GM19328 (cell line): ENCODE data around the gene NDUFB7.
"Not testable (repeated sequence)": the region's sequence is repeated elsewhere in the genome, so short reads cannot be mapped to it uniquely, and the experiment has no call there.

Experiments used
- ATAC-seq: cut with Tn5 transposase; IDR thresholded peaks from one replicate; pipeline ENCODE4 v1.9.1; 2021; ENCODE audit warnings: mild to moderate bottlenecking, moderate library complexity; ENCODE audit not compliant: unreplicated experiment

NDUFB7 gene

DNA sequence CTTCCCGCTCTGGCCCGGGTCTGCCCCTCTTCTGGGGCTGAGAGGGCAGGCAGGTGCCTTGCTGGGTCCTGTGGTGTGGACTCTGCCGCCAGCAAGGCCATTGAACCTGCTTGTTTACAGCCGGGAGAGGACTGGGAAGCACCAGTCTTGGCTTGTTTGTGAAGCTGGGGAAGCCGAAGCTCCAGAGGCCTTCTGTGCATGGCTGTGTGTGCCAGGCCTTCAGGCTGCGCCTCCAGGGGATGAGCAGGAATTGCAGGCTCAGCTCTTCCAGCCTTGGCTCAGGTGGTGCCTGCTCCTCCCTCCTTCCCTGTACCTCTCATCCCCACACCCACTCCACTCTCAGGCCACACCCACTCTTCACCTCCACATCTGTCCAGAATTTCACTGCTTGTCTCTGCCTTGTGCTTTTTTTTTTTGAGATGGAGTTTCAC lies 17.5 kb downstream of the NDUFB7 start:
- ATAC-seq: no peak

DNA sequence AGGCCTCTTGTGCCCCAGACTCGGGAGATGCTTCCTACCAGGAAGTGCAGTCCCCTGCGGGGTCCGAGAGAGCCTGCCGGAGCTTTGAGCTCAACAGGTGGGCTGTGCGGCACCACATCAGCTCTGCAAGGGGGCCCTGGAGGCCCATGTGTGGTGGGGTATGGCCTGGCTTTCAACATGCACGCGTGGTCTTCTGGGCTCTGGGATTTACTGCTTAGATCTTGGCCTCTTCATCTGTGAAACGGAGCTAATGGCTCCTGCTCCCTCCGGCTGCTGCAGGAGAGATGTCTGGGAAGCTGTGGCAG lies 18.0 kb downstream of the NDUFB7 start:
- no peak for ATAC-seq

DNA sequence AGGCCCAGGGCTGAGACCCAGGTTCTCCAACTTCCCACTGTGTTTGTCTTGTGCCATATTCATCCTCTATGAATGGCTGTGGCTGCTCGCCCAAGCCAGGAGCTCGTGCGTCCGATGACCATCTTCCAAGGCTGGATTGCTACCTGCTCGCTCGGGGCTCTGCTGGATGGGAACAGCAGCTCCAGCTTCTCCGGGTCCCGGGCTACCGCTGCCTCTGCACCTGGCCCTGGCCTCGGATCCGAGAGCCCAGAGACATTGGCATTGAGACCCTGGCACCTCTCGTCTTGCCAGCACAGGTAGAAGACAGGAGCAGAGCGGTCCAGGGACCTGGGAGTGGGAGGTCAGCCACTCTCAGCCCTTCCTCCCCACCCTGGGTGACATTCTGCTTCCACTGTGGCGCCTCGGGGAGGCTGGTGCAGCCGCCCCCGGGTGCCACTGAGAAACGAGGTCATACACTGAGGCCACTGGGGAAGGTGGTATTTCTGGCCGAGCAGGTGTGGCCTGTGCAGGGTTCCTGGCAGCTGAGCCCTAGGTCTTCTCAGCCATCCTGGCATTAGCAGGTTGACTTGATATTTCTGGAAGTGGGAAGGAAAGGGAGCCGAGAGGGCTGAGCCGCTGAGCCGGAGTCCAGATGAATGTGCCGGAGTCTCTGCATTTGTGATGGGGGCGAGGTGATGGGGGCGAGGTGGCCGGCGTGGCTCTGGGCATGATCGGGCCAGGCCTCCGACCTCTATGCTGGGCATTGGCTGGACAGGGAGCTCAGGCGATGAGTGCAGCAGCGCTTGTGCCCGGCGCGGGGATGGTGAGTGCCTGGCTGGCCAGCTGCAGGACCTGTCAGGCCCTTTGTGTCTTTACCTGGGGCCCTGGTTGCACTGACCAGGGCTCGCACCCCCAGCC lies 18.6 kb downstream of the NDUFB7 start:
- no peak for ATAC-seq

DNA sequence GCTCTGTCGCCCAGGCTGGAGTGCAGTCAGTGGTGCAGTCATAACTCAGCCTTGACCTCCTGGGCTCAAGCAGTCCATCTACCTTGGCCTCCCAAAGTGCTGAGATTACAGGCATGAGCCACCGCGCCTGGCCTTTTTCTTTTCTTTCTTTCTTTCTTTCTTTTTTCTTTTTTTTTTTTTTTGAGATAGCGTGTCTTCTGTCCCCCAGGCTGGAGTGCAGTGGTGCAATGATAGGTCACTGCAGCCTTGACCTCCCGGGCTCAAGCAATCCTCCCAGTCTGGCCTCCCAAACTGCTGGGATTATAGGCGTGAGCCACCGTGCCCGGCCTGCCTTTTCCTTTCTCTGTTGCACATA lies 19.9 kb downstream of the NDUFB7 start:
- not testable (repeated sequence) for ATAC-seq

DNA sequence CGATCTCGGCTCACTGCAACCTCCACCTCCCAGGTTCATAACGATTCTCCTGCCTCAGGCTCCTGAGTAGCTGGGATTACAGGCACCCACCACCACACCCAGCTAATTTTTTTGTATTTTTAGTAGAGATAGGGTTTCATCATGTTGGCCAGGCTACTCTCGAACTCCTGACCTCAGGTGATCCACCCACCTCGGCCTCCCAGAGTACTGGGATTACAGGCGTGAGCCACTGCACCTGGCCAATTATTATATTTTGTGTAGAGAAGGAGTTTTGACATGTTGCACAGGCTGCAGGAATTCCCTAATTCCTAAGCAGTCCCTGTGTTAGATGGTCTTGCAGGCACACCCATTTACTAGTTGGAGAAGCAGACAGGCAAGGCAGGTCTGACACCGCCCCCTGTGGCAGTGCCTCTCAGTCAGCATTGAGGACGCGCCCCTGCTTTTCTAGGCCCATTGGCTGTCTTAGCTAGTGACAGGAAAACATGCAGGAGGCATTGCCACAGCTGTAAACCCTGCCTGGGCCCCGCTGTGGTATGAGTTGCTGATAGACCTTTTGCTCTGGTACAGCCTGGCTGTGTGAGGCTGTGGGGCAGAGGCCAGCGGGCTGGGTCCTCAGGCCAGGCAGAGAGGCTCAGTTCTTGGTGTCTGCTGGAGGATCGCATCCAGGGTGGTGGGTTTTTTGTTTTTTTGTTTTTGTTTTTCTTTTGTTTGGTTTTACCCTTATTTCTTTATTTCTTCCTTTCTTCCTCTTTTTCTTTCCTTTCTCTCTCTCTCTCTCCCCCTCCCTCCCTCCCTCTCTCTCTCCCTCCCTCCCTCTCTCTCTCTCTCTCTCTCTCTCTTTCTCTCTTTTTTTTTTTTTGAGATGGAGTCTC lies 20.5 kb downstream of the NDUFB7 start:
- not testable (repeated sequence) for ATAC-seq

DNA sequence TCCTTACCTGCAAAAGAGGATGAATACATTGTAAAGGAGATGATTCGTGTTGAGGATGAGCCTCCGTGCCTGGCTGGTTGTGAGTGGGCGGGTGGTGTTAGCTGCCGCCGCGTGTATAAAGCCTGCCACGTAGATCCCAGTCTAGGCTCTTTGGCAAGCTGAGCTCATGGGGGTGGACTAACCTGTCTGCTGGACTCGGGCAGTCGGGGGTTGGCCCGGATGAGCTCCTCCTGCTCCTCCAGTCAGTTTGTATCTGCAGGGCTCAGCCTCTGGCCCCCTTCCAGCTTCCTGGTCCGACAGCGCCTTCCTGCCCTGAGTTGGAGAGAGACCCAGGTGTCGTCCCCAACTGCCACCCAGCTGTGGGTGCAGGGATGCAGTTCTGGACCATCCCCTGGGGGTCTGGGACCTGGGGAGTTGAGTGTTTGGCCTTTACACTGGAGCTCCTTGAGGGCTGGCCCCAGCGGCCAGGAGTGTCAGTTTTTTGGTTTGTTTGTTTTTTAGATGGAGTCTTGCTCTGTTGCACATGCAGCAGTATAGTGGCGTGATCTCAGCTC lies 21.6 kb downstream of the NDUFB7 start:
- ATAC-seq: no peak

DNA sequence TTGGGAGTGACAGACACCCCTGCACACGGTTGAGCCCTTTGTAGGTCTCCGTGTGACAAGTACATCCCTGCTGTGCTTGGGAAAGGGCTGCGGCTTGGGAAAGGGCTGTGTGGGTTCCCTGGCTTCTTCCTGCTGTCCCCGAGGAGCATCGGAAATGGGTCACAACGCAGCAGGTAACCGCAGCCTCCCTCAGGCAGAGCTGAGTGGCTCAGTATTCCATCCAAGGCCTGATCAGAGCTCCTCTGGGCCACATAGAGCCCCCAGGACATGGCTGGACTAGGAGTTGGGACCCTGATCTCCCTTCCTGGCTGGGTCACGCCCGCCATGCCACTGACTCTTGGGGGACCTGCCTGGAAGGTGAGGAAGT lies 26.2 kb downstream of the NDUFB7 start:
- no peak for ATAC-seq

DNA sequence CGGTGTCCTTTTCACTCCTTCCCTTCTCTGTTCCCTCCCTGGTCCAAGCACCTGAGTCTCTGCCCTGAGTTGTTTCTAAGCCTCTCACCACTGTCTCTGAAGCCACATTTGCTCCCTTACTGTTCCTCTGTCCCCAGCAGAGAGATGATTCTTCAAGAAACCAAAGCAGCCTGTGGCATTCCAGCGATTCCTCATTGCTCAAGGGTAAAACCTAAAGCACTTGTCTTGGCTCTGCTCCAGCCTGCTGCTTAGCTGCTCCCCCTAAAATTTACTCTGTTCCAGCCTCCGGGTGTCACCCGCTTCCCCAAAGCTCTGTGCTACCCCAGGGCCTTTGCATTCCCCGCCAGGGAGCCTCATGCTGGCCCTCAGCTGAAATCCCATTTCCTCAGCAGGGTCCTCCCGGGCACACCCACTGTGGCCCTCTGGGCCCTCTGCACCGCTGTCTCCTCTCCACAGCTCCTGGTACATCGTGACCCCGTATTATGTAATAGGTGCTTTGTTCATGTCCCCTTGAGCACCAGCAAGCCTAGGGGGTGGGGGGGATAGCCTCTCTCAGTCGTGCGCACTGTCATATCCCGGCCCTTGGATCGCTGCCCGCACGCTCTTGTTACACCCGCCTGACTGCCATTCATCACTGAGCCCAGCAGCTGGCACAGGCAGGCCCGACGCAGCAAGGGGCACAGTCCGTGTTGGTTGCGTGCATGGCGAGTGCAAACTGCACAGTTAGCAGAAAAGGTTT lies 26.7 kb downstream of the NDUFB7 start:
- ATAC-seq: no peak

DNA sequence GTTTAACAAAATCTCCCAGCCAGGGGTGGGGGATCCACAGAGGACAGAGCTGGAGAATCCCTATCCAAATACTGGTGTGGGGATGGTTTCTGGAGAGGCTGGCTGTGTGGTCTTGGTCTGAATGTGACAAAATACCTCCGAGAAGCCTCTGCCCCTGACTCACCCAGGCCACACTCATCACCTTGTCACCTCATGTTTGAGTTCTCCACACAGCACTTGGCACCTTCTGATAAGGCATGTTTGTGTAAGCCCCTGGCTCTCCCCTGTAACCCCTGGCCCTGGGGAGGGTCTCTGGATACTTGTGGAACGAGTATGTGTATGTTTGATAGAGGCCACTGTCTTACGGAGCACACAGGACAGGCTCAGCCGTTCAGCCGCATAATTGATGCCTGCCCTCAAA lies 27.8 kb downstream of the NDUFB7 start:
- no peak for ATAC-seq

DNA sequence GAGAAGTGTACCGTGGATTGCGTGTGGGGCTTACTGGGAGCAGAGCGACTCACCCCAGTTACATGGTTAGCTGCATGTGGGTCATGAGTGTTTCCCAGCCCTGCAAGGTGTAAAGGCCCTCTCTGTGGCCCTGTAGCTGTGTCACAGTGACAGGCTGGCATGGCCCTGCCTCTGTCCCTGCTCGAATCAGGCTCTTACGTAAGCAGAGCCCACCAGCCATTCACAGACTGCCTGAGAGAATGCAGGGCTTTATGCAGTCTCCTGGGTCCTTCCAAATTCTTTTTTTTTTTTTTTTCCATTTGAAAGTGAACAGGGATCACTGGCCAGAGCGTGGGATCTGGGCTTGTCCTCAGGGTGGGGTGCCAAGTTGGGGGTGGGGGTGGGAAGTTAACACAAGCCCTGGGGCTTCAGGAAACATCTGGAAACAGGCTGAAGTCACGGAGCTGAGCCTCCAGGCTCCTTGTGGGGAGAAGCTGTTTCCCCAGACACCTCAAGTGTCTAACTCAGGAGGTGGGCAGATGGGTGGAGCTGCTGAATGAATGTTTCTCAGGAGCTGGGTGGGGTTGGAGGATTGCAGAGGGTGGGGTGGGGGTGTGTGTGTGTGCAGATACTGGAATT lies 29.0 kb downstream of the NDUFB7 start:
- ATAC-seq: no peak

DNA sequence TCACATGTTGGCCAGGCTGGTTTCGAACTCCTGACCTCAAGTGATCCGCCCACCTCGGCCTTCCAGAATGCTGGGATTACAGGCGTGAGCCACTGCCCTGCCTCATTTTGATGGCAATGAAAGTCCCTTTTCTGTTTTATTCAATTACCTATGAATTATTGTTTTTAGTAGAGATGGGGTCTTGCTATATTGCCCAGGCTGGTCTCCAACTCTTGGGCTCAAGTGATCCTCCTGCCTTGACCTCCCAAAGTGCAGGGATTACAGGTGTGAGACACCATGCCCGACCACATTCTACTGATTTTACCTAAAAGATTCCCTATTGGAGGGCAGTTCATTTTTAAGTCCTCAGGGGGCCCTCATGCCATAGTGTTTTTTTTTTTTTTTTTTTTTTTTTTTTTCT lies 29.9 kb downstream of the NDUFB7 start:
- not testable (repeated sequence) for ATAC-seq

DNA sequence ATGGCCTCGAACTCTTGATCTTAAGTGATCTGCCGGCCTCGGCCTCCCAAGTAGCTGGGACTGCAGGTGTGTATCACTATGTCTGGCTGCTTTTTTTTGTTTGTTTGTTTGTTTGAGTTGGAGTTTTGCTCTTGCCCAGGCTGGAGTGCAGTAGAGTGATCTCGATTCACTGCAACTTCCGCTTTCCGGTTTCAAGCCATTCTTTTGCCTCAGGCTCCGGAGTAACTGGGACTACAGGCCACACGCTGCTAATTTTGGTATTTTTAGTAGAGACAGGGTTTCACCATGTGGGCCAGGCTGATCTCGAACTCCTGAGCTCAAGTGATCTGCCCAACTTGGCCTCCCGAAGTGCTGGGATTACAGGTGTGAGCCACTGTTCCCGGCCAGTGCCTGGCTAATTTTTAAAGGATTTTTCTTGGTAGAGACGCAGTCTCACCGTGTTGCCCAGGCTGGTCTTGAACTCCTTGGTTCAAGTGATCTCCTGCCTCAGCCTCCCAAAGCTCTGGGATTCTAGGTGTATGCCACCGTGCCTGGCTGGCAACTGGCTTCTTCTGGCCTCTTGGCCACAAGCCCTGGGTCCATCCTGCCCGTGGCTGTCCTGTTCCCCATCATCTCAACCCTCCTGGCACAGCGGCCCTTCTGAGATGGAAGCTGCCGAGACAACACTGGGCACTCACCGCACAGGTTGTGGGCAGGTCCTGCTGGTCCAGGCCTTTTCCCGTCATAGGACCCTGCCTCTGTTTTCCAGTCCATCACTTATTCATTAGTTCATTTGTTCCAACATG lies 30.9 kb downstream of the NDUFB7 start:
- no peak for ATAC-seq

DNA sequence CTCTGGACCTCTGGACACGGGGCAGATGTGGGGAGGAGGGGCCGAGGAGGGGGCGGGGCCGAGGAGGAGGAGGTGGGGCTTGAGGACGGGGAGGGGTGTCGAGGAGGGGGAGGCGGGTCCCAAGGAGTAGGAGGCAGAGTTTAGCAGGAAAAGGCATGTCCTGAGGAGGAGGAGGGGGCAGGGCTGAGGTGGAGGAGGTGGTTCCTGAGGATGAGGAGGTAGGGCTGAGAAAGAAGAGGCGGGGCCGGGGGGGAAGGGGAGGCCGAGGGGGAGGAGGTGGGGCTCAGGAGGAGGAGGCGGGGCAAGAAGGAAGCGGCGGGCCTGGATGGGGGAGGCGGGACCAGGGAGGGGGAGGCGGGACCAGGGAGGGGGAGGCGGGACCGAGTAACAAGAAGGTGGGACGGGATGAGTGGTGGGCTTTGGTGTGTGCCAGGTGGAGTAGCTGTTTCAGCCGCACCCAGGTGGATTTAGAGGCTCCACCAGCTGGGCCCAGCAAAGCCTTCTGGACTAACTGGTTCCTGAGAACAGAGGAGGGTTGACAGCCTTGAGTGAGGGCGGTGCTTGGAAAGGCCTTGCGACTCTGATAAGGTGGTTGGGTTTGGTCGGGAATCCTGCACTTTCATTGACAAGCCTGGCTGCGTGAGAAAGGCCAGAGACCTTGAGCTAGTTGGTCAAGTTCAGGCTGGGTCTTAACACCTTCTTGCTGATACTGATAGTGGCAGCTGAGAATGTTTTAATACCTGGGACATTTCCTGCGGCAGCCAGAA lies 34.8 kb downstream of the NDUFB7 start:
- no peak for ATAC-seq

DNA sequence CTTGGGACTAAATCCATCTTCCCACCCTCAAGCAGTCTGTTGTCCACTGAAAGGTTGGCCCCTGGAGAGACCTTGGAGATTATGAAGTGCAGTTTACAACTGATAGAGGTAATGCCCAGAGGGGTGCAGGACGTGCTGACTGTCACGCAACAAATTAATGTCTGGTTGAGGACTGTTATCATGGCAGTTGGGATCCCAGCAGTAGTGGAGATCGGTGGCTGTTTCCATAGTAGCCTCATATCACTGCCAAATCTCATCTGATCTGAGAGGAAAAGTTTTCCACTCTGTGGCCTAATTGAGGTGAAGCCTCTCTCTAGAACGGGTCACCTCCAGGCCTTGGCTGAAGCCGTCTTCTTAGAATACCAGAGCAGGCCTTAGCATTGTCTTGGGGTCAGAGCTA lies 38.4 kb downstream of the NDUFB7 start:
- ATAC-seq: no peak

DNA sequence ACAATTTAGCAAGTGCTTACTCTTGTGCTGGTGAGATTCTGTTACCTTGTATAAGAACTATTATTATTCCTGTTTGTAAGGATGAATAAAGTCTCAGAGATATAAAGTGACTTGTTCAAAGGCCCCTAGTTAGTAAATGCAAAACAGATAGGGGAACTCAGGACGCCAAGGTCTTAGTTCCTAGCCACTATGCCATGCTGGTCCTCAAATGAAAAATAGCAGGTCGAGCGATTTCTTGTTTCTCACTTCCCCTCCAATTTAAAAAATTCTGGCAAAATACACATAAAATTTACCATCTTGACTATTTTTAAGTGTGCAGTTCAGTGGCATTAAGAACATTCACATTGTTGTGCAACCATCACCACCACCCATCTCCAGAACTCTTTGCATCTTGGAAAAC lies 41.4 kb downstream of the NDUFB7 start:
- ATAC-seq: no peak

DNA sequence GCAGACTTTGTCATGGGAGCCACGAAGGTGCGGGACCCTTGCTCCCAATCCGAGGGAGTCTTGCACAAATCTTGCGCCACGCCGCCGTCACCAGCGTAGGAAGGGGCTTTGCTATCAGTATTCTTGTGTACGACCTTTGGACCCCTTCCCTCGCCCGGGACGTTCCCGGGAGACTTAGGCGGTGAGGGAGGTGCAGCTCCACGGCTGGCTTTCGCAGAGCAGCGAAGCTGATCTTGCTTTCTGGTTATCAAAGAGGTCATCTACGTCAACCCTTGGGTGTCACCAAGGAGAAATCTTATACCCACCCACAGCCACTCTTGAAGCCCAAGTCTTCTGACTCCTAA lies 41.9 kb downstream of the NDUFB7 start:
- no peak for ATAC-seq

DNA sequence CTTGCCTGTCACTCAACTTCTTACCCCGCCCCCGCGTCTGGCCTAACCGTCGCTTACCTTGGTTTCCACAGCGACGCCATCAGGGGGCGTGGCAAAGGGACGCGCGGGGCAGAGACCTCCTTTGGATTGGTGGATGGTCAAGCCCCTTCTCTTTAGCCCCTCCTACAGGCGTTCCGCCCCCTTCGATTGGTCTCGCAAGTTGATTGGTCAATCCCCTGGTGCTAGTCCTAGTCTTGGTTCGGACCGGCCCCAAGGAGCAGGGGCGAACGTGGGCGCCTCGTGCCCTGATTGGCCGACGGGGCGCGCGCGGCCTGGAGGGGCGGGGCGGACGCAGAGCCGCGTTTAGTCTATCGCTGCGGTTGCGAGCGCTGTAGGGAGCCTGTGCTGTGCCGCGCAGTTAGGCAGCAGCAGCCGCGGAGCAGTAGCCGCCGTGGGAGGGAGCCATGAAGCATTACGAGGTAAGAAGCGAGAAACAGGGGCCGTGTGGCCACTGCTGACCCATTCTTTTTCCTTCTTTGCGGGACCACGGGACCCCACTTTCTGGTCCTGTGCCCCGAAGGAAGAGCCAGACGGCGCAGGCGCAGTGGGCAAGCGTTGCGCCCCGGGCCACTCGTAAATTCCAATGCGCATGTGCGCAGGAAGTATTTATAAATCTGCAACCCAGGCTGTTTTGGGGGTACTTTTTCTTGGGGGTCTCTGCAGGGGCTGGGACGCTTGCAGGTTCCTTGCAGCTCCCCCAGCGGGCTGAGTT lies 42.4 kb downstream of the NDUFB7 start, which contains the start of gene TECR:
Gene TECR (plus strand): TSS at position 341 of the 751 bp plus-strand sequence. CDS start 103 bp downstream, at position 444.
- ATAC-seq: peak; percentile 93

DNA sequence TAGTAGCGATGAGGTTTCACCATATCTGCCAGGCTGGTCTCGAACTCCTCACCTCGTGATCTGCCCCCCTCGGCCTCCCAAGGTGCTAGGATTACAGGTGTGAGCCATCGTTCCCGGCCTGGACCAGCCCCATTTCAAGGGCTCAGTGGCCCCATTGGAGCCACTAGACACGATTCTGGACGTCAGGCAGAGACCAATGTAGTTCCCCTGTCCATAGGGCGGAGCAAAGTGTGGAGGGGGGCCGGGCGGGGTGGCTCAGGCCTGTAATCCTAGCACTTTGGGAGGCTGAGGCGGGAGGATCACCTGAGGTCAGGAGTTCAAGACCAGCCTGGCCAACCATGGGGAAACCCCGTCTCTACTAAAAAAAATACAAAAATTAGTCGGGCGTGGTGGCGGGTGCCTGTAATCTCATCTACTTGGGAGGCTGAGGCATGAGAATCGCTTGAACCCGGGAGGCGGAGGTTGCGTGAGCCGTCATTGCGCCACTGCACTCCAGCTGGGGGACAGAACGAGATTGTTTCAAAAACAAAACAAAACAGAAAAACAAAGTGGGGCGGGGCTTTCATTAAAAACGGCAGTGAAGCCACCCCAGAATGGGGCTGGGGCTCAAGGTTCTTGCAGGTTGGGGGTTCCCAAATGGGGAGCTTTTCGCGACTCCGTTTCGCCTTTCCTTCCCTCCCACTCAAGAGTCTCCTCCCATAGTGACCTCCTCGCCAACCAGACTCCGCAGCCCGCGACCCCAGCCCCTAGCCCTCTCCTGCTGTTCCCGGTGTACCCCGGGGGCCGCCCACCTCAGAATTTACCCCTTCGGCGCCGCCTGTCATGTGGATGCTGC lies 43.2 kb downstream of the NDUFB7 start:
- ATAC-seq: no peak
